ENCODE measurements around the gene TULP3.

GRCh38 chr12:2890001-2890387 is 697 bp upstream of the TULP3 start:
- TF ChIP-seq EZH2phosphoT487 (IDR thresholded peaks at IDR 0.05; ENCODE audit: borderline replicate concordance, low read depth, low read length), result no peak
- no peak for TF ChIP-seq CTCF (conservative IDR thresholded peaks at IDR 0.05; ENCODE audit: low read length)
